NCI-H1436 treated with DMSO at 0.1 percent for 48 hours (cell line): ENCODE measurements around the gene CACNA2D4.
A peak's percentile ranks its signal among the peaks of the same experiment; 100 is the strongest.

Experiments
- DNase-seq: peaks from one replicate; lab custom pipeline; 2025; lab: John Stamatoyannopoulos, UW

Gene CACNA2D4

GRCh38 chr12:1844661-1845409 lies 73.6 kb downstream of the CACNA2D4 start:
- DNase-seq: no peak

- DNase-seq: no peak
Measured at GRCh38 chr12:1844223-1844622, 74.2 kb downstream of the CACNA2D4 start.

GRCh38 chr12:1843641-1844005 lies 74.8 kb downstream of the CACNA2D4 start:
- no peak for DNase-seq

- DNase-seq: no peak
Measured at GRCh38 chr12:1842905-1843640, 75.4 kb downstream of the CACNA2D4 start.

- no peak for DNase-seq
Measured at GRCh38 chr12:1842183-1842904, 76.1 kb downstream of the CACNA2D4 start.

- no peak for DNase-seq
Measured at GRCh38 chr12:1841586-1842182, 76.8 kb downstream of the CACNA2D4 start.

GRCh38 chr12:1840981-1841425 lies 77.4 kb downstream of the CACNA2D4 start:
- DNase-seq: no peak

GRCh38 chr12:1839956-1840951 lies 78.2 kb downstream of the CACNA2D4 start:
- peak; percentile 11 for DNase-seq

- no peak for DNase-seq
Measured at GRCh38 chr12:1839464-1839863, 79.0 kb downstream of the CACNA2D4 start.

GRCh38 chr12:1838994-1839365 lies 79.5 kb downstream of the CACNA2D4 start:
- DNase-seq: no peak

- DNase-seq: no peak
Measured at GRCh38 chr12:1838205-1838993, 80.1 kb downstream of the CACNA2D4 start.

- DNase-seq: no peak
Measured at GRCh38 chr12:1837541-1838204, 80.8 kb downstream of the CACNA2D4 start.

GRCh38 chr12:1836854-1837421 lies 81.5 kb downstream of the CACNA2D4 start:
- no peak for DNase-seq

- DNase-seq: no peak
Measured at GRCh38 chr12:1836241-1836803, 82.1 kb downstream of the CACNA2D4 start.

GRCh38 chr12:1835211-1836131 lies 83.0 kb downstream of the CACNA2D4 start:
- DNase-seq: peak; percentile 76

GRCh38 chr12:1834186-1834925 lies 84.1 kb downstream of the CACNA2D4 start:
- no peak for DNase-seq

GRCh38 chr12:1833596-1834028 lies 84.8 kb downstream of the CACNA2D4 start:
- no peak for DNase-seq
